Lower leg skin (tissue), 4 donors: Measurements from ENCODE around the gene NSFL1C. TPM values are rescaled to one million over a fixed set of nuclear protein-coding genes. Genes with fewer than 3 reads are reported as not detected.

Experiments used
- DNase-seq, 2 donors: peaks; one replicate each; pipeline ENCODE4 v3.0.0-alpha.2; 2019; ENCODE audit warnings: low spot score in 2 of 2
- H3K4me3 ChIP-seq: fragments of 200-600 bp; sonication (generic); 2 replicates; pipeline ENCODE4 v1.5.1; 2017; ENCODE audit warnings: mild to moderate bottlenecking, low read depth; ENCODE audit not compliant: poor library complexity, severe bottlenecking
- CTCF ChIP-seq, 3 donors: fragments of 450-650 bp; IDR thresholded peaks; one replicate each; pipeline ENCODE4 v1.5.1; 2016; ENCODE audit warnings: antibody characterized with exemption in 3 of 3, mild to moderate bottlenecking in 3 of 3, moderate library complexity in 2 of 3
- POLR2A ChIP-seq, 2 donors: fragments of 450-650 bp; IDR thresholded peaks; one replicate each; pipeline ENCODE4 v1.6.1; 2016 to 2017; ENCODE audit warnings: antibody characterized with exemption in 2 of 2, mild to moderate bottlenecking in 1 of 2, moderate library complexity in 1 of 2
- WGBS, 2 donors: methylation state at CpG; one replicate each; pipeline ENCODE4 v1.1.5; 2018; 5-methylcytosine and 5-hydroxymethylcytosine counted together
- intact Hi-C: fragments of 100-400 bp; cut with DNase I; formaldehyde crosslinking; loops from one replicate; pipeline ENCODE4 v1.15.0; 2023; ENCODE audit warnings: low total_unique reads
- total RNA-seq, 4 donors: library from RNA; depleted of rRNA; stranded (reverse); fragments of >200 nt; gene quantifications; one replicate each; pipeline ENCODE4 v1.1.0, GENCODE V29; 2016

NSFL1C gene
- total RNA-seq, 4 donors from 2014 or later = 56.9 to 76.2 (median 63.5) TPM

DNA sequence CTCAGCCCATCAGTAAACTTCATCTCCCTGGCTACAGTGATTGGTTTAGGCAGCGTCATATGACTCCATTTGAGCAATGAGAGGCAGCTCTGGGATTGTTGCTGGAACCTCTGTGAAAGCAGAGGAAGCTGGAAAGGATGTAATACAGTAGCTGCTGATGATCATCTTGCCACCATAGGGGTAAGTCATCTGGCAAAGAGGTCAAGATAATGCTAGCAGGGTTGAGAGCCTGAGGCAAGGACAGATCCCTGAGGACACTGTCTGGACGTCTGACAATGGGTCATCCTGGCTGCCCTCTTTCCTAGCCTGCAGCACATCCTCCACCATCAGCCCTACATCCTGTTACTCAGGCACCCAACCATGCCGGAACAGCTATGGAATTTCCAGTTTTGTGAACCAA lies 48.3 kb downstream of the NSFL1C start:
- intact Hi-C loops = no loop called here
- no peak for DNase-seq
- H3K4me3 ChIP-seq = no peak overlapping the region
- 31 to 53% methylated on average over 3 of the region's 3 CpGs for WGBS, 2 donors
- TF ChIP-seq CTCF (IDR thresholded peaks at IDR 0.05) (no peak), POLR2A (IDR thresholded peaks at IDR 0.05) (no peak)

DNA sequence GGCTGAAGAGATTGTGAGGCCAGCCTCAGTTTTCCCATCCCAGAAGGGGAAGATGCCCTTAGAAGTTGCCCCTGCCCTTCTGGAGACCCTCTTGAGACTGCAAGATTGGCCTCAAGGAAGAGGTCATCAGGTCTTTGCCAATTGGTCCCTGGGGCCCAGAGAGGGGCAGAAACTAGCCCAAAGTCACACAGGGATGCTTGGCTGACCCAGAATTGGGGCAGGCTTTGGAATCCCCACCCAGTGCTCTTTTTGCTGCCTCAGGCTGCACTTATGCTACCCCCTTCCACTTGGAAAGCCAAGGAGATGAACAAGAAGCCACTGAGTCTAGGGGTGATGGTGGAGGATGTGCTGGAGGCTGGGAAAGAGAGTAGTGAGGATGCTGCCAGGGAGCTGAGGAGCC lies 48.9 kb downstream of the NSFL1C start:
- H3K4me3 ChIP-seq = no peak overlapping the region
- DNase-seq = no peak
- intact Hi-C loops = no loop called here
- no peak for TF ChIP-seq POLR2A (IDR thresholded peaks at IDR 0.05)
- no peak for TF ChIP-seq CTCF (IDR thresholded peaks at IDR 0.05)

GRCh38 chr20:1417273-1417672 lies 49.4 kb downstream of the NSFL1C start:
- no peak overlapping the region for H3K4me3 ChIP-seq
- intact Hi-C loops = no loop called here
- TF ChIP-seq CTCF (IDR thresholded peaks at IDR 0.05) = no peak
- TF ChIP-seq POLR2A (IDR thresholded peaks at IDR 0.05) = no peak
- 67 to 76% methylated on average over 5 of the region's 5 CpGs for WGBS, 2 donors
- DNase-seq = no peak

GRCh38 chr20:1415667-1416468 lies 50.8 kb downstream of the NSFL1C start:
- intact Hi-C loops = no loop called here
- 63 to 70% methylated on average over 8 of the region's 8 CpGs for WGBS, 2 donors

GRCh38 chr20:1414982-1415381 lies 51.7 kb downstream of the NSFL1C start:
- DNase-seq = no peak
- no peak overlapping the region for H3K4me3 ChIP-seq
- intact Hi-C loops = no loop called here
- 72 to 76% methylated on average over 4 of the region's 4 CpGs for WGBS, 2 donors
- TF ChIP-seq POLR2A (IDR thresholded peaks at IDR 0.05) = no peak
- no peak for TF ChIP-seq CTCF (IDR thresholded peaks at IDR 0.05)

More at GRCh38 chr20:1415667-1416468, 50.8 kb downstream of the NSFL1C start:
- DNase-seq = no peak
- H3K4me3 ChIP-seq = no peak overlapping the region
- TF ChIP-seq CTCF (IDR thresholded peaks at IDR 0.05) (peak in 1 of 3 donors; percentile 92), POLR2A (IDR thresholded peaks at IDR 0.05) (no peak)

- intact Hi-C loops = no loop called here
- no peak for DNase-seq
- 48 to 59% methylated on average over 2 of the region's 2 CpGs for WGBS, 2 donors
- no peak overlapping the region for H3K4me3 ChIP-seq
- no peak for TF ChIP-seq CTCF (IDR thresholded peaks at IDR 0.05)
- no peak for TF ChIP-seq POLR2A (IDR thresholded peaks at IDR 0.05)
Observed at GRCh38 chr20:1405801-1406200, 60.8 kb downstream of the NSFL1C start.
